HFF-Myc (cell line): ENCODE results near the gene FUNDC1.
"Not testable (repeated sequence)": the region's sequence is repeated elsewhere in the genome, so short reads cannot be mapped to it uniquely, and the experiment has no call there.

Experiments
- DNase-seq: peaks from one replicate; pipeline ENCODE4 v3.0.0-alpha.2; 2011; ENCODE audit warnings: low read depth; ENCODE audit errors: extremely low read depth
- H3K4me3 ChIP-seq: replicated peaks from 2 replicates; pipeline ENCODE4 v1.5.1; 2011; ENCODE audit warnings: low read depth, mild to moderate bottlenecking, control low read depth, low read length
- CTCF ChIP-seq: IDR thresholded peaks from 2 replicates; pipeline ENCODE4 v1.5.1; 2012; ENCODE audit warnings: mild to moderate bottlenecking, low read depth, low read length, control low read depth; ENCODE audit errors: missing control alignments

FUNDC1 gene

GRCh38 chrX:44568196-44568595 lies 25.5 kb upstream of the FUNDC1 start:
- DNase-seq: no peak
- H3K4me3 ChIP-seq: no peak overlapping the region
- TF ChIP-seq CTCF: no peak

- DNase-seq, H3K4me3 ChIP-seq: not testable (repeated sequence)
Observed at GRCh38 chrX:44561896-44562295, 19.2 kb upstream of the FUNDC1 start.

- H3K4me3 ChIP-seq: no peak overlapping the region
- TF ChIP-seq CTCF: no peak
- no peak for DNase-seq
Observed at GRCh38 chrX:44550563-44550962, 7.9 kb upstream of the FUNDC1 start.

- H3K4me3 ChIP-seq: not testable (repeated sequence)
Observed at GRCh38 chrX:44545454-44545853, 2.8 kb upstream of the FUNDC1 start.

GRCh38 chrX:44544036-44544435 lies 1.4 kb upstream of the FUNDC1 start:
- no peak for DNase-seq
- TF ChIP-seq CTCF: no peak
- no peak overlapping the region for H3K4me3 ChIP-seq

More at GRCh38 chrX:44545454-44545853, 2.8 kb upstream of the FUNDC1 start:
- DNase-seq: not testable (repeated sequence)

- DNase-seq: no peak
- no peak overlapping the region for H3K4me3 ChIP-seq
- no peak for TF ChIP-seq CTCF
Observed at GRCh38 chrX:44536198-44536597, 6.5 kb downstream of the FUNDC1 start.

GRCh38 chrX:44529310-44529709 lies 13.3 kb downstream of the FUNDC1 start:
- no peak for TF ChIP-seq CTCF
- no peak for DNase-seq
- H3K4me3 ChIP-seq: no peak overlapping the region

- no peak for TF ChIP-seq CTCF
- DNase-seq: no peak
- H3K4me3 ChIP-seq: no peak overlapping the region
Observed at GRCh38 chrX:44514272-44514671, 28.4 kb downstream of the FUNDC1 start.
